ENCODE measurements around the gene SSRP1. TPM values are rescaled to one million over a fixed set of nuclear protein-coding genes. Genes with fewer than 3 reads are reported as not detected.

SSRP1 gene
- total and polyA plus RNA-seq, 9 of the 15 experiments (the other 6 are each of a cell fraction or from before 2014, with no cell fraction given) = 91.1 to 416 (median 245) TPM

DNA sequence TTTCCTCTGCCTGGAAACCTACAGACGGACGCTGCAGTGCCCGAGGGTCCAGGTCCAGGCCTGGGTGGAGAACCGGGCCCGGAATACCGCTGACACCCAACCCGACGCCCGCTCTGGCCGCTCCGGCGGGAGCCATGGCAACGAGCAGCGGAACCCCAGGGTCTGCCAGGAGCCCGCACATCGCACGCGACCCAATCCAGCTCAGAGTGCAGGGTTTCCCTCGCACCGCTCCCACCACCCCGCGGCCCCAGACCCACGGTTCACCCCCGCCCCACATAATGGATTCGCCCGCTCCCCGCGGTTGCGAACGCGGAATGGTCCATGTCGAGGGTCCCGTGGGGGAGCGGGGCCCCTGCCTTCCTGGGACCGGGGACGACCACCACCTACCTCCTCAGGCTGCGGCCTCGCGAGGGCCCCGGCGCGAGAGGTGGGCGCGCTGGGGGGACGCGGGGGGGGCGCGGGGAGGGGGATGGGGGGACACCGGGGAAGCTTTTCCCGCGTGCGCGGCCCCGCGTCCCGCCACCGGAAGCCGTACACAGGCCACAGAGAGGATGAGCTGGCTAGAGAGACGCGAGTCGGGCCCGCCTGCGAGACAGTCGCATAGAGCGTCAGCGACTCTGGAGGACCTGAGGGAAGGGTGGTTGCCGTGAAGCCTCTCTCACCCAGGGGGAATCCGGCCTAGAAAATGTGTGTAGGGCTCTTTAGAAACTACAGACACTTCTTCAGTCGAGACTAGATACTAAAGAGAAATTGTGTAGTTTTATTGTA is at the start of gene SSRP1 (continued):
- TF ChIP-seq SRSF3 (IDR thresholded peaks at IDR 0.05; ENCODE audit: insufficient read depth, low read length) (no peak), NCOA4 (IDR thresholded peaks at IDR 0.05; ENCODE audit: partially characterized antibody) (no peak), RFX1 (IDR thresholded peaks at IDR 0.05) (peak; percentile 86), ERF (CRISPR knock-in tag; IDR thresholded peaks at IDR 0.05) (no peak), CBFA2T3 (IDR thresholded peaks at IDR 0.05) (no peak), MAZ (CRISPR knock-in tag; conservative IDR thresholded peaks at IDR 0.05 in 1 of 2, IDR thresholded peaks at IDR 0.05 in 1 of 2) (peak in 1 of 2 experiments; percentile 56; a peak in 2 of 4 replicates), ZNF174 (CRISPR knock-in tag; IDR thresholded peaks at IDR 0.05) (no peak), ZNF830 (CRISPR knock-in tag; IDR thresholded peaks at IDR 0.05) (no peak), C11orf30 (IDR thresholded peaks at IDR 0.05; ENCODE audit: low read depth) (peak; percentile 51; the same call in 1 of the 2 replicates), DMBX1 (CRISPR knock-in tag; IDR thresholded peaks at IDR 0.05; ENCODE audit: borderline replicate concordance) (no peak), HLTF (IDR thresholded peaks at IDR 0.05) (no peak), SRF (CRISPR knock-in tag; IDR thresholded peaks at IDR 0.05) (no peak), ZNF75A (CRISPR knock-in tag; IDR thresholded peaks at IDR 0.05) (no peak), EZH2 (IDR thresholded peaks at IDR 0.05; ENCODE audit: borderline replicate concordance, low read depth, low read length) (no peak), ZNF134 (CRISPR knock-in tag; conservative IDR thresholded peaks at IDR 0.05) (no peak), ZNF274 (IDR thresholded peaks at IDR 0.05; ENCODE audit: borderline replicate concordance, low read depth, low read length) (no peak), ZNF311 (CRISPR knock-in tag; IDR thresholded peaks at IDR 0.05) (no peak), ASH1L (IDR thresholded peaks at IDR 0.05; ENCODE audit: borderline replicate concordance, low read depth, partially characterized antibody) (no peak)
- TF ChIP-seq, protein P1, sequence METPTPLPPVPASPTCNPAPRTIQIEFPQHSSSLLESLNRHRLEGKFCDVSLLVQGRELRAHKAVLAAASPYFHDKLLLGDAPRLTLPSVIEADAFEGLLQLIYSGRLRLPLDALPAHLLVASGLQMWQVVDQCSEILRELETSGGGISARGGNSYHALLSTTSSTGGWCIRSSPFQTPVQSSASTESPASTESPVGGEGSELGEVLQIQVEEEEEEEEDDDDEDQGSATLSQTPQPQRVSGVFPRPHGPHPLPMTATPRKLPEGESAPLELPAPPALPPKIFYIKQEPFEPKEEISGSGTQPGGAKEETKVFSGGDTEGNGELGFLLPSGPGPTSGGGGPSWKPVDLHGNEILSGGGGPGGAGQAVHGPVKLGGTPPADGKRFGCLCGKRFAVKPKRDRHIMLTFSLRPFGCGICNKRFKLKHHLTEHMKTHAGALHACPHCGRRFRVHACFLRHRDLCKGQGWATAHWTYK (CRISPR knock-in tag; IDR thresholded peaks at IDR 0.05) = no peak
- TF ChIP-seq, protein P2, sequence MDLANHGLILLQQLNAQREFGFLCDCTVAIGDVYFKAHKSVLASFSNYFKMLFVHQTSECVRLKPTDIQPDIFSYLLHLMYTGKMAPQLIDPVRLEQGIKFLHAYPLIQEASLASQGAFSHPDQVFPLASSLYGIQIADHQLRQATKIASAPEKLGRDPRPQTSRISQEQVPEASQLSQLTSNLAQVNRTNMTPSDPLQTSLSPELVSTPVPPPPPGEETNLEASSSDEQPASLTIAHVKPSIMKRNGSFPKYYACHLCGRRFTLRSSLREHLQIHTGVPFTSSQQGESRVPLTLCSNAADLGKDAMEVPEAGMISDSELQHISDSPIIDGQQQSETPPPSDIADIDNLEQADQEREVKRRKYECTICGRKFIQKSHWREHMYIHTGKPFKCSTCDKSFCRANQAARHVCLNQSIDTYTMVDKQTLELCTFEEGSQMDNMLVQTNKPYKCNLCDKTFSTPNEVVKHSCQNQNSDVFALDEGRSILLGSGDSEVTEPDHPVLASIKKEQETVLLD (IDR thresholded peaks at IDR 0.05) = no peak
- TF ChIP-seq, protein P3, sequence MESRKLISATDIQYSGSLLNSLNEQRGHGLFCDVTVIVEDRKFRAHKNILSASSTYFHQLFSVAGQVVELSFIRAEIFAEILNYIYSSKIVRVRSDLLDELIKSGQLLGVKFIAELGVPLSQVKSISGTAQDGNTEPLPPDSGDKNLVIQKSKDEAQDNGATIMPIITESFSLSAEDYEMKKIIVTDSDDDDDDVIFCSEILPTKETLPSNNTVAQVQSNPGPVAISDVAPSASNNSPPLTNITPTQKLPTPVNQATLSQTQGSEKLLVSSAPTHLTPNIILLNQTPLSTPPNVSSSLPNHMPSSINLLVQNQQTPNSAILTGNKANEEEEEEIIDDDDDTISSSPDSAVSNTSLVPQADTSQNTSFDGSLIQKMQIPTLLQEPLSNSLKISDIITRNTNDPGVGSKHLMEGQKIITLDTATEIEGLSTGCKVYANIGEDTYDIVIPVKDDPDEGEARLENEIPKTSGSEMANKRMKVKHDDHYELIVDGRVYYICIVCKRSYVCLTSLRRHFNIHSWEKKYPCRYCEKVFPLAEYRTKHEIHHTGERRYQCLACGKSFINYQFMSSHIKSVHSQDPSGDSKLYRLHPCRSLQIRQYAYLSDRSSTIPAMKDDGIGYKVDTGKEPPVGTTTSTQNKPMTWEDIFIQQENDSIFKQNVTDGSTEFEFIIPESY (CRISPR knock-in tag; IDR thresholded peaks at IDR 0.05) = no peak
- TF ChIP-seq, protein P4, sequence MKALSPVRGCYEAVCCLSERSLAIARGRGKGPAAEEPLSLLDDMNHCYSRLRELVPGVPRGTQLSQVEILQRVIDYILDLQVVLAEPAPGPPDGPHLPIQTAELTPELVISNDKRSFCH (CRISPR knock-in tag; IDR thresholded peaks at IDR 0.05) = no peak
- TF ChIP-seq, protein P4 (tag; IDR thresholded peaks at IDR 0.05) = no peak
- TF ChIP-seq, protein P5, sequence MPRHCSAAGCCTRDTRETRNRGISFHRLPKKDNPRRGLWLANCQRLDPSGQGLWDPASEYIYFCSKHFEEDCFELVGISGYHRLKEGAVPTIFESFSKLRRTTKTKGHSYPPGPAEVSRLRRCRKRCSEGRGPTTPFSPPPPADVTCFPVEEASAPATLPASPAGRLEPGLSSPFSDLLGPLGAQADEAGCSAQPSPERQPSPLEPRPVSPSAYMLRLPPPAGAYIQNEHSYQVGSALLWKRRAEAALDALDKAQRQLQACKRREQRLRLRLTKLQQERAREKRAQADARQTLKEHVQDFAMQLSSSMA (CRISPR knock-in tag; IDR thresholded peaks at IDR 0.05) = no peak

Measured in K562 (cell line).